Measurements from ENCODE around the gene ANKH.

- TF ChIP-seq CTCF (IDR thresholded peaks at IDR 0.05; ENCODE audit: borderline replicate concordance, extremely low read depth, low read length, poor library complexity, severe bottlenecking) (no peak), EZH2 (IDR thresholded peaks at IDR 0.05; ENCODE audit: borderline replicate concordance, low read depth, low read length, severe bottlenecking) (no peak)
These were observed 192.0 kb downstream of the ANKH start for GRCh38 chr5:14679595-14679994.

All from DND-41 (cell line).